H1 (cell line): ENCODE data around the gene GTF2A1. TPM values are rescaled to one million over a fixed set of nuclear protein-coding genes. Genes with fewer than 3 reads are reported as not detected.

Experiments
- CEBPB ChIP-seq: IDR thresholded peaks from 2 replicates; pipeline ENCODE4 v1.6.1; 2012; ENCODE audit warnings: low read depth, low read length
- CHD2 ChIP-seq: IDR thresholded peaks from 2 replicates; pipeline ENCODE4 v1.6.1; 2012; ENCODE audit warnings: low read length, improper control_type of control experiment
- CREB1 ChIP-seq: IDR thresholded peaks from 2 replicates; pipeline ENCODE4 v1.6.1; 2012; ENCODE audit warnings: inconsistent platforms
- CTBP2 ChIP-seq: IDR thresholded peaks from 2 replicates; pipeline ENCODE4 v1.7.0; 2011; ENCODE audit warnings: borderline replicate concordance, mild to moderate bottlenecking, moderate library complexity, mixed read lengths, low read length; ENCODE audit not compliant: insufficient read depth, insufficient read length
- EP300 ChIP-seq, 2 experiments: IDR thresholded peaks; 1 replicate in 1 of 2; 2 replicates in 1 of 2; pipeline ENCODE4 v1.6.1; 2011 to 2012; ENCODE audit warnings: low read depth in 2 of 2, low read length in 2 of 2, mild to moderate bottlenecking in 2 of 2, borderline replicate concordance in 1 of 2, inconsistent platforms in 1 of 2, moderate library complexity in 1 of 2
- EZH2 ChIP-seq: fragments of 200-600 bp; sonication (generic); IDR thresholded peaks from 2 replicates; pipeline ENCODE4 v1.7.1; 2012; ENCODE audit warnings: low read depth, mild to moderate bottlenecking, moderate library complexity, low read length, inconsistent platforms; ENCODE audit not compliant: severe bottlenecking
- KDM4A ChIP-seq: IDR thresholded peaks from one replicate; pipeline ENCODE4 v1.7.1; 2012; ENCODE audit warnings: low read depth, mild to moderate bottlenecking, moderate library complexity, low read length, inconsistent platforms; ENCODE audit not compliant: severe bottlenecking
- SP2 ChIP-seq: IDR thresholded peaks from 2 replicates; pipeline ENCODE4 v1.6.1; 2012; ENCODE audit warnings: mild to moderate bottlenecking, low read length, inconsistent platforms
- SRF ChIP-seq: IDR thresholded peaks from 2 replicates; pipeline ENCODE4 v1.6.1; 2011; ENCODE audit warnings: mild to moderate bottlenecking, low read depth, low read length, moderate library complexity
- USF2 ChIP-seq: IDR thresholded peaks from 2 replicates; pipeline ENCODE4 v1.6.1; 2011; ENCODE audit warnings: low read length, improper control_type of control experiment
- polyA plus RNA-seq, 7 experiments: library from polyadenylated mRNA; depleted of rRNA in 3 of 7; stranded (reverse) in 5 of 7; unstranded in 2 of 7; fragments of >200 nt in 5 of 7; fragments of 200-250 nt in 2 of 7; gene quantifications; 1 replicate in 5 of 7; 2 replicates in 1 of 7; 4 replicates in 1 of 7; pipeline versions ENCODE4 v1.2.1 to v1.2.3, GENCODE V29; 2011 to 2013; ENCODE audit warnings: missing spikeins in 2 of 7, mixed read lengths in 2 of 7
- total RNA-seq: library from RNA; stranded (reverse); fragmentation: NEBNext Ultra II Directional; extraction: Animal tissue kit (Norgen Biotek cat#: 25700); gene quantifications from 2 replicates; pipeline ENCODE4 v1.2.1, GENCODE V29; 2021

Gene GTF2A1
- total and polyA plus RNA-seq, 2 of the 8 experiments (the other 6 are each of a cell fraction or from before 2014, with no cell fraction given) = 24.1 to 57.8 TPM

- TF ChIP-seq KDM4A (no peak), EZH2 (no peak), CREB1 (peak; percentile 7; the same call in 1 of the 2 replicates), CHD2 (no peak), SP2 (no peak), CEBPB (no peak), SRF (no peak), CTBP2 (no peak), USF2 (no peak), EP300 (IDR thresholded peaks at IDR 0.05; ENCODE audit: borderline replicate concordance in 1 of 2, low read depth in 2 of 2, low read length in 2 of 2) (no peak)
Measured at GRCh38 chr14:81164167-81164774, 56.5 kb downstream of the GTF2A1 start (continued).
